GM23338 (cell line): ENCODE measurements around the gene ICAM5. TPM values are rescaled to one million over a fixed set of nuclear protein-coding genes. Genes with fewer than 3 reads are reported as not detected.
A peak's percentile ranks its signal among the peaks of the same experiment; 100 is the strongest.

Experiments used
- ATAC-seq: fragments of 200-7000 bp; cut with Tn5 transposase; 3 replicates; pipeline ENCODE4 v1.9.1; 2020
- DNase-seq: peaks from one replicate; pipeline ENCODE4 v3.0.0-alpha.2; 2015; ENCODE audit warnings: low spot score
- H2AFZ ChIP-seq: fragments of 200-600 bp; sonication (generic); 2 replicates; pipeline ENCODE4 v1.8.0; 2016; ENCODE audit warnings: antibody characterized with exemption, mild to moderate bottlenecking, moderate library complexity
- H3F3A ChIP-seq: fragments of 200-600 bp; sonication (generic); replicated peaks from 2 replicates; pipeline ENCODE4 v1.8.0; 2017; ENCODE audit warnings: antibody characterized with exemption, mixed run types, low read depth
- H3K27ac ChIP-seq: fragments of 200-600 bp; sonication (generic); 2 replicates; pipeline ENCODE4 v1.6.1; 2016; ENCODE audit warnings: low read depth
- H3K27me3 ChIP-seq: fragments of 200-600 bp; sonication (generic); 2 replicates; pipeline ENCODE4 v1.8.0; 2016; ENCODE audit warnings: mild to moderate bottlenecking, mixed run types, moderate library complexity; ENCODE audit not compliant: insufficient read depth
- H3K36me3 ChIP-seq: fragments of 200-600 bp; sonication (generic); 2 replicates; pipeline ENCODE4 v1.8.0; 2016; ENCODE audit warnings: mild to moderate bottlenecking; ENCODE audit not compliant: insufficient read depth
- H3K4me1 ChIP-seq: fragments of 200-600 bp; sonication (generic); 2 replicates; pipeline ENCODE4 v1.8.0; 2016; ENCODE audit warnings: mild to moderate bottlenecking, moderate library complexity; ENCODE audit not compliant: insufficient read depth
- H3K4me2 ChIP-seq: fragments of 200-600 bp; sonication (generic); 2 replicates; pipeline ENCODE4 v1.7.1; 2017; ENCODE audit warnings: mixed run types
- H3K4me3 ChIP-seq: fragments of 200-600 bp; sonication (generic); 2 replicates; pipeline ENCODE4 v1.6.1; 2016; ENCODE audit warnings: mixed run types
- H3K79me2 ChIP-seq: fragments of 200-600 bp; sonication (generic); replicated peaks from 2 replicates; pipeline ENCODE4 v1.8.0; 2017; ENCODE audit warnings: mild to moderate bottlenecking; ENCODE audit not compliant: insufficient read depth
- H3K9me2 ChIP-seq: fragments of 200-600 bp; sonication (generic); 2 replicates; pipeline ENCODE4 v1.8.0; 2017; ENCODE audit not compliant: insufficient read depth
- H4K20me1 ChIP-seq: fragments of 200-600 bp; sonication (generic); replicated peaks from 2 replicates; pipeline ENCODE4 v1.8.0; 2017; ENCODE audit warnings: mild to moderate bottlenecking; ENCODE audit not compliant: insufficient read depth
- H3K27ac Mint-ChIP-seq: 2 replicates; pipeline ENCODE4 v1.8.0; 2020; ENCODE audit warnings: inconsistent platforms, mild to moderate bottlenecking, moderate library complexity, mixed read lengths
- H3K27me3 Mint-ChIP-seq: 3 replicates; pipeline ENCODE4 v1.8.0; 2022; ENCODE audit warnings: low read depth, mild to moderate bottlenecking, moderate library complexity, mixed read lengths, inconsistent platforms; ENCODE audit not compliant: insufficient read depth, poor library complexity
- H3K36me3 Mint-ChIP-seq: 3 replicates; pipeline ENCODE4 v1.8.0; 2021; ENCODE audit warnings: low read depth, mild to moderate bottlenecking, inconsistent platforms, moderate library complexity, mixed read lengths
- H3K4me1 Mint-ChIP-seq: 3 replicates; pipeline ENCODE4 v1.8.0; 2020; ENCODE audit warnings: mild to moderate bottlenecking, inconsistent platforms, mixed read lengths
- H3K4me3 Mint-ChIP-seq: 3 replicates; pipeline ENCODE4 v1.8.0; 2021; ENCODE audit warnings: moderate library complexity, mild to moderate bottlenecking, inconsistent platforms, mixed read lengths
- H3K9me3 Mint-ChIP-seq: 3 replicates; pipeline ENCODE4 v1.8.0; 2020; ENCODE audit warnings: moderate library complexity, mild to moderate bottlenecking, inconsistent platforms, mixed read lengths
- EZH2 ChIP-seq: fragments of 200-600 bp; sonication (generic); IDR thresholded peaks from one replicate; pipeline ENCODE4 v1.8.0; 2017; ENCODE audit warnings: antibody characterized with exemption, mild to moderate bottlenecking, low read depth; ENCODE audit not compliant: unreplicated experiment
- STAT1 ChIP-seq: IDR thresholded peaks from one replicate; pipeline ENCODE4 v1.6.1; 2016; ENCODE audit warnings: antibody characterized with exemption; ENCODE audit not compliant: unreplicated experiment
- ZNF114 ChIP-seq: fragments of 250-450 bp; sonication (Bioruptor Pico); IDR thresholded peaks from 2 replicates; pipeline ENCODE4 v1.5.0; 2020; ENCODE audit warnings: mild to moderate bottlenecking, moderate library complexity
- ZNF331 ChIP-seq: fragments of 250-450 bp; sonication (Bioruptor Pico); IDR thresholded peaks from 2 replicates; pipeline ENCODE4 v1.5.0; 2020; ENCODE audit warnings: low read depth, mild to moderate bottlenecking, moderate library complexity
- polyA plus RNA-seq: library from polyadenylated mRNA; unstranded; fragments of >200 nt; fragmentation: Nextera tagmentation; extraction: Ambion mirVana; gene quantifications from 2 replicates; pipeline ENCODE4 v1.2.1, GENCODE V29; 2016
- total RNA-seq: library from RNA; depleted of rRNA; stranded (reverse); fragments of >200 nt; shearing (Covaris generic); gene quantifications from 2 replicates; pipeline ENCODE4 v1.2.3, GENCODE V29; 2014
- TF ChIP-seq, protein P1 (sequence below): fragments of 250-450 bp; sonication (Bioruptor Pico); IDR thresholded peaks from 2 replicates; pipeline ENCODE4 v1.5.0; 2020; ENCODE audit warnings: mild to moderate bottlenecking, moderate library complexity
- TF ChIP-seq, protein P2 (sequence below), 2 experiments: fragments of 200-600 bp in 1 of 2; sonication (generic) in 1 of 2; conservative IDR thresholded peaks; 2 replicates each; pipeline versions ENCODE4 v1.5.1 to v1.6.1; 2016 to 2017; ENCODE audit warnings: antibody characterized with exemption in 2 of 2, low read depth in 2 of 2, mild to moderate bottlenecking in 2 of 2, moderate library complexity in 1 of 2

Gene ICAM5
- total and polyA plus RNA-seq, 2 experiments from 2014 or later, result 0.47 to 4.6 TPM

DNA sequence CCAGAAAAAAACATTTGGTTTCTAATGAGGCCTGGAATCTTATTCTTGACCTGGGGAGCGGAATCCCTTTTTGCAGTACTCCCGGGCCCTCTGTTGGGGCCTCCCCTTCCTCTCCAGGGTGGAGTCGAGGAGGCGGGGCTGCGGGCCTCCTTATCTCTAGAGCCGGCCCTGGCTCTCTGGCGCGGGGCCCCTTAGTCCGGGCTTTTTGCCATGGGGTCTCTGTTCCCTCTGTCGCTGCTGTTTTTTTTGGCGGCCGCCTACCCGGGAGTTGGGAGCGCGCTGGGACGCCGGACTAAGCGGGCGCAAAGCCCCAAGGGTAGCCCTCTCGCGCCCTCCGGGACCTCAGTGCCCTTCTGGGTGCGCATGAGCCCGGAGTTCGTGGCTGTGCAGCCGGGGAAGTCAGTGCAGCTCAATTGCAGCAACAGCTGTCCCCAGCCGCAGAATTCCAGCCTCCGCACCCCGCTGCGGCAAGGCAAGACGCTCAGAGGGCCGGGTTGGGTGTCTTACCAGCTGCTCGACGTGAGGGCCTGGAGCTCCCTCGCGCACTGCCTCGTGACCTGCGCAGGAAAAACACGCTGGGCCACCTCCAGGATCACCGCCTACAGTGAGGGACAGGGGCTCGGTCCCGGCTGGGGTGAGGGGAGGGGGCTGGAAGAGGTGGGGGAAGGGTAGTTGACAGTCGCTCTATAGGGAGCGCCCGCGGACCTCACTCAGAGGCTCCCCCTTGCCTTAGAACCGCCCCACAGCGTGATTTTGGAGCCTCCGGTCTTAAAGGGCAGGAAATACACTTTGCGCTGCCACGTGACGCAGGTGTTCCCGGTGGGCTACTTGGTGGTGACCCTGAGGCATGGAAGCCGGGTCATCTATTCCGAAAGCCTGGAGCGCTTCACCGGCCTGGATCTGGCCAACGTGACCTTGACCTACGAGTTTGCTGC is 2.7 kb upstream of the ICAM5 start, which contains the start of gene ICAM4:
ICAM4 (plus strand) TSS at position 153 of the 935 bp plus-strand sequence; CDS start at position 211, 58 bp downstream.
- ATAC-seq, result peak; percentile 28
- H3K4me1 Mint-ChIP-seq, result peaks cover 28% of the 10 kb centered on the region; the same call in 2 of the 3 replicates
- H3K27ac ChIP-seq, result no peak within 1 kb of the TSS
- no peaks in the 10 kb centered on the region for H3K79me2 ChIP-seq
- peaks cover 8% of the 10 kb centered on the region; the same call in 2 of the 3 replicates for H3K36me3 Mint-ChIP-seq
- H3F3A ChIP-seq, result peaks cover 15% of the 10 kb centered on the region; the same call in 1 of the 2 replicates
- H3K4me3 ChIP-seq, result peak within 1 kb of the TSS; percentile 71
- H2AFZ ChIP-seq, result peak within 1 kb of the TSS; percentile 96
- TF ChIP-seq, protein P1, sequence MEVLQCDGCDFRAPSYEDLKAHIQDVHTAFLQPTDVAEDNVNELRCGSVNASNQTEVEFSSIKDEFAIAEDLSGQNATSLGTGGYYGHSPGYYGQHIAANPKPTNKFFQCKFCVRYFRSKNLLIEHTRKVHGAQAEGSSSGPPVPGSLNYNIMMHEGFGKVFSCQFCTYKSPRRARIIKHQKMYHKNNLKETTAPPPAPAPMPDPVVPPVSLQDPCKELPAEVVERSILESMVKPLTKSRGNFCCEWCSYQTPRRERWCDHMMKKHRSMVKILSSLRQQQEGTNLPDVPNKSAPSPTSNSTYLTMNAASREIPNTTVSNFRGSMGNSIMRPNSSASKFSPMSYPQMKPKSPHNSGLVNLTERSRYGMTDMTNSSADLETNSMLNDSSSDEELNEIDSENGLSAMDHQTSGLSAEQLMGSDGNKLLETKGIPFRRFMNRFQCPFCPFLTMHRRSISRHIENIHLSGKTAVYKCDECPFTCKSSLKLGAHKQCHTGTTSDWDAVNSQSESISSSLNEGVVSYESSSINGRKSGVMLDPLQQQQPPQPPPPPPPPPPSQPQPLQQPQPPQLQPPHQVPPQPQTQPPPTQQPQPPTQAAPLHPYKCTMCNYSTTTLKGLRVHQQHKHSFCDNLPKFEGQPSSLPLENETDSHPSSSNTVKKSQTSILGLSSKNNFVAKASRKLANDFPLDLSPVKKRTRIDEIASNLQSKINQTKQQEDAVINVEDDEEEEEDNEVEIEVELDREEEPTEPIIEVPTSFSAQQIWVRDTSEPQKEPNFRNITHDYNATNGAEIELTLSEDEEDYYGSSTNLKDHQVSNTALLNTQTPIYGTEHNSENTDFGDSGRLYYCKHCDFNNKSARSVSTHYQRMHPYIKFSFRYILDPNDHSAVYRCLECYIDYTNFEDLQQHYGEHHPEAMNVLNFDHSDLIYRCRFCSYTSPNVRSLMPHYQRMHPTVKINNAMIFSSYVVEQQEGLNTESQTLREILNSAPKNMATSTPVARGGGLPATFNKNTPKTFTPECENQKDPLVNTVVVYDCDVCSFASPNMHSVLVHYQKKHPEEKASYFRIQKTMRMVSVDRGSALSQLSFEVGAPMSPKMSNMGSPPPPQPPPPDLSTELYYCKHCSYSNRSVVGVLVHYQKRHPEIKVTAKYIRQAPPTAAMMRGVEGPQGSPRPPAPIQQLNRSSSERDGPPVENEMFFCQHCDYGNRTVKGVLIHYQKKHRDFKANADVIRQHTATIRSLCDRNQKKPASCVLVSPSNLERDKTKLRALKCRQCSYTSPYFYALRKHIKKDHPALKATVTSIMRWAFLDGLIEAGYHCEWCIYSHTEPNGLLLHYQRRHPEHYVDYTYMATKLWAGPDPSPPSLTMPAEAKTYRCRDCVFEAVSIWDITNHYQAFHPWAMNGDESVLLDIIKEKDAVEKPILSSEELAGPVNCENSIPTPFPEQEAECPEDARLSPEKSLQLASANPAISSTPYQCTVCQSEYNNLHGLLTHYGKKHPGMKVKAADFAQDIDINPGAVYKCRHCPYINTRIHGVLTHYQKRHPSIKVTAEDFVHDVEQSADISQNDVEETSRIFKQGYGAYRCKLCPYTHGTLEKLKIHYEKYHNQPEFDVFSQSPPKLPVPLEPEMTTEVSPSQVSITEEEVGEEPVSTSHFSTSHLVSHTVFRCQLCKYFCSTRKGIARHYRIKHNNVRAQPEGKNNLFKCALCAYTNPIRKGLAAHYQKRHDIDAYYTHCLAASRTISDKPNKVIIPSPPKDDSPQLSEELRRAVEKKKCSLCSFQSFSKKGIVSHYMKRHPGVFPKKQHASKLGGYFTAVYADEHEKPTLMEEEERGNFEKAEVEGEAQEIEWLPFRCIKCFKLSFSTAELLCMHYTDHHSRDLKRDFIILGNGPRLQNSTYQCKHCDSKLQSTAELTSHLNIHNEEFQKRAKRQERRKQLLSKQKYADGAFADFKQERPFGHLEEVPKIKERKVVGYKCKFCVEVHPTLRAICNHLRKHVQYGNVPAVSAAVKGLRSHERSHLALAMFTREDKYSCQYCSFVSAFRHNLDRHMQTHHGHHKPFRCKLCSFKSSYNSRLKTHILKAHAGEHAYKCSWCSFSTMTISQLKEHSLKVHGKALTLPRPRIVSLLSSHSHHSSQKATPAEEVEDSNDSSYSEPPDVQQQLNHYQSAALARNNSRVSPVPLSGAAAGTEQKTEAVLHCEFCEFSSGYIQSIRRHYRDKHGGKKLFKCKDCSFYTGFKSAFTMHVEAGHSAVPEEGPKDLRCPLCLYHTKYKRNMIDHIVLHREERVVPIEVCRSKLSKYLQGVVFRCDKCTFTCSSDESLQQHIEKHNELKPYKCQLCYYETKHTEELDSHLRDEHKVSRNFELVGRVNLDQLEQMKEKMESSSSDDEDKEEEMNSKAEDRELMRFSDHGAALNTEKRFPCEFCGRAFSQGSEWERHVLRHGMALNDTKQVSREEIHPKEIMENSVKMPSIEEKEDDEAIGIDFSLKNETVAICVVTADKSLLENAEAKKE, result no peak
- TF ChIP-seq STAT1 (no peak), ZNF331 (CRISPR knock-in tag) (no peak), ZNF114 (CRISPR knock-in tag) (no peak), EZH2 (peak; percentile 49)
- TF ChIP-seq, protein P2, sequence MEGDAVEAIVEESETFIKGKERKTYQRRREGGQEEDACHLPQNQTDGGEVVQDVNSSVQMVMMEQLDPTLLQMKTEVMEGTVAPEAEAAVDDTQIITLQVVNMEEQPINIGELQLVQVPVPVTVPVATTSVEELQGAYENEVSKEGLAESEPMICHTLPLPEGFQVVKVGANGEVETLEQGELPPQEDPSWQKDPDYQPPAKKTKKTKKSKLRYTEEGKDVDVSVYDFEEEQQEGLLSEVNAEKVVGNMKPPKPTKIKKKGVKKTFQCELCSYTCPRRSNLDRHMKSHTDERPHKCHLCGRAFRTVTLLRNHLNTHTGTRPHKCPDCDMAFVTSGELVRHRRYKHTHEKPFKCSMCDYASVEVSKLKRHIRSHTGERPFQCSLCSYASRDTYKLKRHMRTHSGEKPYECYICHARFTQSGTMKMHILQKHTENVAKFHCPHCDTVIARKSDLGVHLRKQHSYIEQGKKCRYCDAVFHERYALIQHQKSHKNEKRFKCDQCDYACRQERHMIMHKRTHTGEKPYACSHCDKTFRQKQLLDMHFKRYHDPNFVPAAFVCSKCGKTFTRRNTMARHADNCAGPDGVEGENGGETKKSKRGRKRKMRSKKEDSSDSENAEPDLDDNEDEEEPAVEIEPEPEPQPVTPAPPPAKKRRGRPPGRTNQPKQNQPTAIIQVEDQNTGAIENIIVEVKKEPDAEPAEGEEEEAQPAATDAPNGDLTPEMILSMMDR (conservative IDR thresholded peaks at IDR 0.05; ENCODE audit: low read depth in 2 of 2), result 0 out of 4 replicates have a peak, but pooled peaks of 1 of the 2 experiments have one; percentile 4
- peak within 1 kb of the TSS; percentile 68 for H3K4me3 Mint-ChIP-seq
- H4K20me1 ChIP-seq, result no peaks in the 10 kb centered on the region; the same call in 1 of the 2 replicates
- H3K9me2 ChIP-seq, result no peaks in the 10 kb centered on the region
- peaks cover 59% of the 10 kb centered on the region for H3K27me3 Mint-ChIP-seq
- peak; percentile 84 for DNase-seq
- no peak within 1 kb of the TSS for H3K27ac Mint-ChIP-seq
- H3K36me3 ChIP-seq, result no peaks in the 10 kb centered on the region
- H3K4me1 ChIP-seq, result peaks cover 24% of the 10 kb centered on the region
- peak within 1 kb of the TSS; percentile 94 for H3K4me2 ChIP-seq
- peaks cover 62% of the 10 kb centered on the region for H3K27me3 ChIP-seq
- peaks cover 3% of the 10 kb centered on the region; the same call in 1 of the 3 replicates for H3K9me3 Mint-ChIP-seq
